Keratinocyte (primary cell): Measurements from ENCODE around the gene IQGAP3. TPM values are rescaled to one million over a fixed set of nuclear protein-coding genes. Genes with fewer than 3 reads are reported as not detected.
A peak's percentile ranks its signal among the peaks of the same experiment; 100 is the strongest.

Experiments
- DNase-seq: peaks from one replicate; pipeline ENCODE4 v3.0.0-alpha.2; 2011; ENCODE audit warnings: low read depth, missing footprints, low spot score
- FAIRE-seq: peaks from 2 replicates; lab custom pipeline; 2011; peaks lifted over from hg19 to GRCh38; lab: Jason Lieb, UNC
- H2AFZ ChIP-seq: 2 replicates; pipeline ENCODE4 v1.6.0; 2012; ENCODE audit warnings: low read length, control low read depth, inconsistent platforms; ENCODE audit not compliant: control insufficient read depth
- H3K27ac ChIP-seq: 2 replicates; pipeline ENCODE4 v1.5.1; 2011; ENCODE audit warnings: low read length; ENCODE audit not compliant: control insufficient read depth, insufficient read depth
- H3K27me3 ChIP-seq: 3 replicates; pipeline ENCODE4 v1.6.0; 2011; ENCODE audit warnings: low read length; ENCODE audit not compliant: control insufficient read depth, insufficient read depth; ENCODE audit errors: extremely low read depth
- H3K36me3 ChIP-seq, 2 experiments: 2 replicates in 1 of 2; 3 replicates in 1 of 2; pipeline ENCODE4 v1.5.1; 2011; ENCODE audit warnings: low read length in 2 of 2, mild to moderate bottlenecking in 1 of 2; ENCODE audit not compliant: control insufficient read depth in 2 of 2, insufficient read depth in 2 of 2; ENCODE audit errors: extremely low read depth in 1 of 2
- H3K4me1 ChIP-seq: 3 replicates; pipeline ENCODE4 v1.5.1; 2011; ENCODE audit warnings: low read length; ENCODE audit not compliant: control insufficient read depth, insufficient read depth; ENCODE audit errors: extremely low read depth
- H3K4me2 ChIP-seq: 3 replicates; pipeline ENCODE4 v1.6.0; 2011; ENCODE audit warnings: low read depth, low read length; ENCODE audit not compliant: control insufficient read depth, insufficient read depth; ENCODE audit errors: extremely low read depth
- H3K4me3 ChIP-seq, 3 experiments: fragments of 200-600 bp in 1 of 3; sonication (generic) in 1 of 3; 2 replicates in 2 of 3; 3 replicates in 1 of 3; pipeline ENCODE4 v1.5.1; 2011 to 2016; ENCODE audit warnings: low read length in 3 of 3, mild to moderate bottlenecking in 3 of 3, control low read depth in 2 of 3, inconsistent platforms in 1 of 3, low read depth in 1 of 3, mixed read lengths in 1 of 3, mixed run types in 1 of 3, moderate library complexity in 1 of 3; ENCODE audit not compliant: control insufficient read depth in 2 of 3, insufficient read depth in 2 of 3; ENCODE audit errors: extremely low read depth in 1 of 3
- H3K79me2 ChIP-seq: 2 replicates; pipeline ENCODE4 v1.6.0; 2012; ENCODE audit warnings: low read length; ENCODE audit not compliant: control insufficient read depth, insufficient read depth
- H3K9ac ChIP-seq: 3 replicates; pipeline ENCODE4 v1.6.0; 2011; ENCODE audit warnings: low read length; ENCODE audit not compliant: control insufficient read depth, insufficient read depth; ENCODE audit errors: extremely low read depth
- H3K9me1 ChIP-seq: 3 replicates; pipeline ENCODE4 v1.6.0; 2011; ENCODE audit warnings: low read length; ENCODE audit not compliant: control insufficient read depth, insufficient read depth; ENCODE audit errors: extremely low read depth
- H3K9me3 ChIP-seq: 2 replicates; pipeline ENCODE4 v1.5.1; 2012; ENCODE audit warnings: low read depth, low read length; ENCODE audit not compliant: control insufficient read depth
- H4K20me1 ChIP-seq: 3 replicates; pipeline ENCODE4 v1.6.0; 2011; ENCODE audit warnings: low read length; ENCODE audit not compliant: control insufficient read depth, insufficient read depth; ENCODE audit errors: extremely low read depth
- CTCF ChIP-seq, 3 experiments: IDR thresholded peaks in 1 of 3; conservative IDR thresholded peaks in 1 of 3; optimal IDR thresholded peaks in 1 of 3; 2 replicates in 2 of 3; 3 replicates in 1 of 3; pipeline versions ENCODE3 to v1.5.1; 2011; ENCODE audit warnings: low read length in 3 of 3, mild to moderate bottlenecking in 3 of 3, moderate library complexity in 2 of 3, control low read depth in 1 of 3, inconsistent platforms in 1 of 3; ENCODE audit not compliant: insufficient read depth in 2 of 3; ENCODE audit errors: extremely low read depth in 1 of 3
- EZH2 ChIP-seq: IDR thresholded peaks from one replicate; pipeline ENCODE4 v1.6.1; 2012; ENCODE audit warnings: inconsistent platforms, mild to moderate bottlenecking, low read length, moderate library complexity
- dilution Hi-C: fragments of 300-500 bp; cut with MboI; formaldehyde crosslinking; loops from one replicate; pipeline ENCODE4 v1.7.0; 2020; ENCODE audit warnings: low sequenced_read_pairs; ENCODE audit not compliant: extremely low pct_ligation_motif_present
- polyA plus RNA-seq, 5 experiments: library from polyadenylated mRNA; depleted of rRNA in 3 of 5; stranded (reverse) in 3 of 5; stranded (forward) in 1 of 5; unstranded in 1 of 5; fragments of >200 nt; gene quantifications; 1 replicate in 1 of 5; 2 replicates in 3 of 5; 3 replicates in 1 of 5; pipeline versions ENCODE4 v1.2.1 to v1.2.3, GENCODE V29; 2011 to 2012; ENCODE audit warnings: missing spikeins in 2 of 5, low read depth in 1 of 5, low replicate concordance in 1 of 5

Gene IQGAP3
- polyA plus RNA-seq, 1 donor (not counting 4 experiments of a cell fraction or from before 2014, with no cell fraction given) = 5.3 TPM

GRCh38 chr1:156478250-156478627 is 94.1 kb downstream of the IQGAP3 start:
- Histone ChIP-seq H3K4me2 (no peak overlapping the region), H3K9me1 (peaks cover 5% of the 10 kb centered on the region), H3K79me2 (peaks cover 4% of the 10 kb centered on the region), H3K27ac (no peak overlapping the region), H3K9me3 (no peaks in the 10 kb centered on the region), H3K4me1 (peaks cover 17% of the 10 kb centered on the region), H3K9ac (no peak overlapping the region), H4K20me1 (no peaks in the 10 kb centered on the region), H3K4me3 (no peak overlapping the region), H2AFZ (no peak overlapping the region), H3K36me3 (peaks cover 63 to 69% of the 10 kb centered on the region in 2 experiments), H3K27me3 (no peaks in the 10 kb centered on the region)
- FAIRE-seq = no peak
- dilution Hi-C loops = no loop called here
- TF ChIP-seq EZH2 (no peak), CTCF (optimal IDR thresholded peaks at IDR 0.05 in 1 of 3, IDR thresholded peaks at IDR 0.05 in 1 of 3, conservative IDR thresholded peaks at IDR 0.05 in 1 of 3; ENCODE audit: extremely low read depth in 1 of 3, insufficient read depth in 2 of 3, low read length in 3 of 3) (no peak)
- no peak for DNase-seq

GRCh38 chr1:156477526-156478249 is 94.7 kb downstream of the IQGAP3 start:
- Histone ChIP-seq H3K4me2 (no peak overlapping the region), H3K27me3 (no peaks in the 10 kb centered on the region), H4K20me1 (no peaks in the 10 kb centered on the region), H3K9me1 (peaks cover 3% of the 10 kb centered on the region), H3K4me3 (no peak overlapping the region), H3K9me3 (no peaks in the 10 kb centered on the region), H3K4me1 (peaks cover 17% of the 10 kb centered on the region), H3K9ac (no peak overlapping the region), H3K36me3 (peaks cover 58 to 66% of the 10 kb centered on the region in 2 experiments), H3K79me2 (peaks cover 2% of the 10 kb centered on the region), H2AFZ (no peak overlapping the region), H3K27ac (peak overlapping the region; percentile 10)
- TF ChIP-seq EZH2 = no peak
- TF ChIP-seq CTCF (optimal IDR thresholded peaks at IDR 0.05 in 1 of 3, IDR thresholded peaks at IDR 0.05 in 1 of 3, conservative IDR thresholded peaks at IDR 0.05 in 1 of 3; ENCODE audit: extremely low read depth in 1 of 3, insufficient read depth in 2 of 3, low read length in 3 of 3) = no peak
- no peak for FAIRE-seq
- no peak for DNase-seq
- dilution Hi-C loops = no loop called here
